NCI-H774 (cell line): ENCODE measurements around the gene ZSCAN9.

Experiments
- DNase-seq: peaks from one replicate; lab custom pipeline; 2025; lab: John Stamatoyannopoulos, UW

ZSCAN9 gene

DNA sequence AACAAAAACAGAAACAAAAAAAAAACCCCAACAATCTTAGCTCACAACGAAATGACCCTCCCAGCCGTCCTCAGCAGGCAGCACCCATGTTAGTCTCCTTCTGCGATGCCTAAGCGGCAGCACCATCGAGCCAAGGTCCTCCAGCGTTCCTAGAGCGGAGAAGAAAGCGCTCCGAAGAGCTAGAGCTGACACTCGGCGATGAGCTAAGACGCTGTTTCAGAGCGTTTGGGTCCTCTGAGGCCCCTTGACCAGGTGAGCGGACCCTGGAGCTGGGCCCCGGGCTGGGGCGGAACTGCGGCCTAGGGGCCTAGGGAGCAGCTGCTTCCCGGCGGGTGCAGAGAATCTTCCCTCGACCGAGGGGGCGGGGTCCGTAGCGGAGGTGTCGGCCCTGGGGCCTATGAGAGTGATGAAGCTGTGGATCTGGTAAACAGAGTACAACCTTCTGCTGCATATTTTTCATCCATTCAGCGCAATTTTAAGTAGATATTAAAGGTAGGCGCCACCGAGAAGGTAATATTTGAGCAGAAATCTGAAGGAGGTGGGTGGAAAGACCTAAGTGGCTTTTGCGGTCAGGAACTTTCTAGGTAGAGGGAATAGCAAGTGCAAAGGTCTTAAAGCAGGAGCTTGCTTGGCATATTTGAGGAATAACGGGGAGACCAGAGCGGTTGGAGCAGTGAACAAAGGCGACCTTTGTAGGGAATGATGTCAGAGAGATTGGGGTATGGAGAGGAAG, 42.1 kb downstream of the ZSCAN9 start, which contains the start of gene ZSCAN26:
Gene ZSCAN26 (plus strand): TSS at position 182 of the 733 bp plus-strand sequence. CDS start 4,777 bp downstream, outside the sequence.
- peak; percentile 72 for DNase-seq

GRCh38 chr6:28267695-28268059, 42.6 kb downstream of the ZSCAN9 start:
- DNase-seq = no peak

- DNase-seq = no peak
Measured at GRCh38 chr6:28269492-28269891, 44.4 kb downstream of the ZSCAN9 start.

- no peak for DNase-seq
Measured at GRCh38 chr6:28274888-28275287, 49.8 kb downstream of the ZSCAN9 start.

- no peak for DNase-seq
Measured at GRCh38 chr6:28277746-28278145, 52.7 kb downstream of the ZSCAN9 start.

- no peak for DNase-seq
Measured at GRCh38 chr6:28280595-28281287, 55.7 kb downstream of the ZSCAN9 start.

DNA sequence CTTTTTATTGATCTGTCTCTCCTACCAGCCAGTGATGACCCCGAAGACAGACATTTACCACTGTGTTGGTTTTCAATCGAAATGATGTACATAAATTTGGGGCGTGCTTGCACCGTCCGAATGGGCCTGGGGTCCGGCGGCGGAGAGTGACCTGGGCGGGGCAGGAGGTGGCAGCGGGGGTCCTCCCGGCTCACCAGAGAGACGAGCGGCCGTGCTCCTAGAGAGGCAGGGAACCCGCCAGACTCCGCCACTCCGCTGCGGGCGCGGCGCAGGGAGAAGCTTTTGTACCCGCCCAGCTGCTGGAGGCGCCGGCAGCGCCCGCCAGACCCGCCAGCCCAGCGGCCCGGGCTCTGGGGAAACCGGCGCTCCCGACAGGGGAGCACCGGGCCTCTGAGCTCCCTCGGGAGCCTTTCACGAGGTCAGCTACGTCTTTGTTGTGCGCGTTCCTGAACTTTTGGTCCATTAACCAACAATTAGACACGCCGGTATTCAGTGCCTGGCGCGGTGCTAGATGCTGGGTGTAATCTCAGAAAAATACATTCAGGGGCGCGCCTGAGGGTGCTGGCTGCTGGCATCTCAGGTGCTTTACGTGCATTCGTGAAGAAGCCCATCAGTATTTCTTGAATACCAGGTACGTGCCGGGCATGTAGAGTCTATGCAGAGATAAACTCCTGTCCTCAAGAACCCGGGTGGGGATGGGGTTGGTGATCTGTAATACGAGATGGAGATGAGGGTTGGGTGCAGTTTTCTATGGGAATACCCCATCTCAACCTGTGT, 56.4 kb downstream of the ZSCAN9 start, which contains the start of gene PGBD1:
Gene PGBD1 (plus strand): TSS at position 285 of the 777 bp plus-strand sequence. CDS start 2,242 bp downstream, outside the sequence.
- DNase-seq = peak; percentile 84

GRCh38 chr6:28282926-28283325, 57.9 kb downstream of the ZSCAN9 start:
- no peak for DNase-seq
